Measurements from ENCODE around the gene ABL1.
"Not testable (repeated sequence)": the region's sequence is repeated elsewhere in the genome, so short reads cannot be mapped to it uniquely, and the experiment has no call there.

DNA sequence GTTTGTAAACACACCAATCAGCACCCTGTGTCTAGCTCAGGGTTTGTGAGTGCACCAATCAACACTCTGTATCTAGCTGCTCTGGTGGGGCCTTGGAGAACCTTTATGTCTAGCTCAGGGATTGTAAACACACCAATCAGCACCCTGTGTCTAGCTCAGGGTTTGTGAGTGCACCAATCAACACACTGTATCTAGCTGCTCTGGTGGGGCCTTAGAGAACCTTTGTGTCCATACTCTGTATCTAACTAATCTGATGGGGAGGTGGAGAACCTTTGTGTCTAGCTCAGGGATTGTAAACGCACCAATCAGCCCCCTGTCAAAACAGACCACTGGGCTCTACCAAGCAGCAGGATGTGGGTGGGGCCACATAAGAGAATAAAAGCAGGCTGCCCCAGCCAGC, 75.6 kb downstream of the ABL1 start:
- not testable (repeated sequence) for TF ChIP-seq EP300 (IDR thresholded peaks at IDR 0.05); POLR2A (IDR thresholded peaks at IDR 0.05; ENCODE audit: low read depth); POLR2AphosphoS5 (IDR thresholded peaks at IDR 0.05)
- TF ChIP-seq, protein P1, sequence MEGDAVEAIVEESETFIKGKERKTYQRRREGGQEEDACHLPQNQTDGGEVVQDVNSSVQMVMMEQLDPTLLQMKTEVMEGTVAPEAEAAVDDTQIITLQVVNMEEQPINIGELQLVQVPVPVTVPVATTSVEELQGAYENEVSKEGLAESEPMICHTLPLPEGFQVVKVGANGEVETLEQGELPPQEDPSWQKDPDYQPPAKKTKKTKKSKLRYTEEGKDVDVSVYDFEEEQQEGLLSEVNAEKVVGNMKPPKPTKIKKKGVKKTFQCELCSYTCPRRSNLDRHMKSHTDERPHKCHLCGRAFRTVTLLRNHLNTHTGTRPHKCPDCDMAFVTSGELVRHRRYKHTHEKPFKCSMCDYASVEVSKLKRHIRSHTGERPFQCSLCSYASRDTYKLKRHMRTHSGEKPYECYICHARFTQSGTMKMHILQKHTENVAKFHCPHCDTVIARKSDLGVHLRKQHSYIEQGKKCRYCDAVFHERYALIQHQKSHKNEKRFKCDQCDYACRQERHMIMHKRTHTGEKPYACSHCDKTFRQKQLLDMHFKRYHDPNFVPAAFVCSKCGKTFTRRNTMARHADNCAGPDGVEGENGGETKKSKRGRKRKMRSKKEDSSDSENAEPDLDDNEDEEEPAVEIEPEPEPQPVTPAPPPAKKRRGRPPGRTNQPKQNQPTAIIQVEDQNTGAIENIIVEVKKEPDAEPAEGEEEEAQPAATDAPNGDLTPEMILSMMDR (IDR thresholded peaks at IDR 0.05), result not testable (repeated sequence)
